ENCODE results near the gene FAT1. TPM values are rescaled to one million over a fixed set of nuclear protein-coding genes. Genes with fewer than 3 reads are reported as not detected.
A peak's percentile ranks its signal among the peaks of the same experiment; 100 is the strongest.

The FAT1 gene
- total RNA-seq, 1 experiment from 2014 or later, result 172 TPM

- TF ChIP-seq ZNF281 (CRISPR knock-in tag; IDR thresholded peaks at IDR 0.05) (no peak), ZNF512 (CRISPR knock-in tag; IDR thresholded peaks at IDR 0.05; ENCODE audit: borderline replicate concordance) (no peak), USF2 (CRISPR knock-in tag; IDR thresholded peaks at IDR 0.05) (no peak), ATF6 (CRISPR knock-in tag; IDR thresholded peaks at IDR 0.05) (no peak)
Measured at GRCh38 chr4:186765138-186765537, 41.5 kb upstream of the FAT1 start (continued).

- no peak for ATAC-seq
- Mint-ChIP-seq H3K9me3 (peaks cover 9% of the 10 kb centered on the region; the same call in 1 of the 2 replicates), H3K27ac (no peak overlapping the region), H3K36me3 (no peaks in the 10 kb centered on the region), H3K4me3 (no peak overlapping the region), H3K27me3 (ENCODE audit: low read depth) (no peaks in the 10 kb centered on the region), H3K4me1 (peaks cover 16% of the 10 kb centered on the region)
- DNase-seq (ENCODE audit: low spot score), result no peak
- ChIA-PET POLR2A (no interaction called here), CTCF (interaction anchor here (0.8 kb wide), 1 partner anchor 9 kb away, joined by 3 read pairs; no protein-coding TSS in a partner anchor)
- no peak for TF ChIP-seq E2F5 (CRISPR knock-in tag; IDR thresholded peaks at IDR 0.05)
- peak; percentile 42; the same call in 1 of the 2 replicates for TF ChIP-seq ZNF121 (CRISPR knock-in tag; IDR thresholded peaks at IDR 0.05)
Measured at GRCh38 chr4:186764457-186764856, 40.8 kb upstream of the FAT1 start.

- no peaks in the 10 kb centered on the region for H3K27me3 Mint-ChIP-seq (ENCODE audit: low read depth)
Measured at GRCh38 chr4:186762865-186763264, 39.2 kb upstream of the FAT1 start.

GRCh38 chr4:186762361-186762760 lies 38.7 kb upstream of the FAT1 start:
- Mint-ChIP-seq H3K9me3 (no peaks in the 10 kb centered on the region), H3K4me3 (no peak overlapping the region), H3K27ac (no peak overlapping the region), H3K27me3 (ENCODE audit: low read depth) (no peaks in the 10 kb centered on the region), H3K36me3 (no peaks in the 10 kb centered on the region), H3K4me1 (peaks cover 16% of the 10 kb centered on the region)
- ATAC-seq (no peak), DNase-seq (ENCODE audit: low spot score) (no peak)
- CTCF ChIA-PET, result no interaction called here
- POLR2A ChIA-PET, result no interaction called here
- TF ChIP-seq ZNF317 (CRISPR knock-in tag; IDR thresholded peaks at IDR 0.05; ENCODE audit: borderline replicate concordance, low read depth), result no peak
- TF ChIP-seq FOXP1 (CRISPR knock-in tag; IDR thresholded peaks at IDR 0.05; ENCODE audit: borderline replicate concordance), result no peak
- no peak for TF ChIP-seq GTF2I (CRISPR knock-in tag; conservative IDR thresholded peaks at IDR 0.05)
- no peak for TF ChIP-seq FOXK1 (CRISPR knock-in tag; IDR thresholded peaks at IDR 0.05)
- no peak for TF ChIP-seq ZNF263 (CRISPR knock-in tag; IDR thresholded peaks at IDR 0.05; ENCODE audit: low read depth)
- no peak for TF ChIP-seq CDX4 (CRISPR knock-in tag; IDR thresholded peaks at IDR 0.05; ENCODE audit: borderline replicate concordance)
- no peak for TF ChIP-seq E2F4 (CRISPR knock-in tag; IDR thresholded peaks at IDR 0.05; ENCODE audit: borderline replicate concordance, low read depth)
- TF ChIP-seq TP53 (CRISPR knock-in tag; IDR thresholded peaks at IDR 0.05), result no peak
- TF ChIP-seq SMAD4 (CRISPR knock-in tag; IDR thresholded peaks at IDR 0.05), result no peak
- TF ChIP-seq MLX (CRISPR knock-in tag; IDR thresholded peaks at IDR 0.05), result no peak
- TF ChIP-seq CREB1 (CRISPR knock-in tag; IDR thresholded peaks at IDR 0.05), result no peak

More at GRCh38 chr4:186762865-186763264, 39.2 kb upstream of the FAT1 start:
- Mint-ChIP-seq H3K36me3 (no peaks in the 10 kb centered on the region), H3K9me3 (0 out of 2 replicates have a peak, but pooled peaks cover 4% of the 10 kb centered on the region), H3K4me1 (peaks cover 16% of the 10 kb centered on the region), H3K27ac (no peak overlapping the region), H3K4me3 (no peak overlapping the region)
- ChIA-PET CTCF (no interaction called here), POLR2A (no interaction called here)
- TF ChIP-seq RORB (CRISPR knock-in tag; IDR thresholded peaks at IDR 0.05) (no peak), PRRX2 (CRISPR knock-in tag; IDR thresholded peaks at IDR 0.05) (no peak), ZNF121 (CRISPR knock-in tag; IDR thresholded peaks at IDR 0.05) (no peak), CBFB (CRISPR knock-in tag; IDR thresholded peaks at IDR 0.05; ENCODE audit: low read depth) (no peak), CREB1 (CRISPR knock-in tag; IDR thresholded peaks at IDR 0.05) (no peak)
- ATAC-seq, result no peak
- no peak for DNase-seq (ENCODE audit: low spot score)

Data from WTC11 (cell line).